ENCODE measurements around the gene MIOS. TPM values are rescaled to one million over a fixed set of nuclear protein-coding genes. Genes with fewer than 3 reads are reported as not detected.

Gene MIOS
- total RNA-seq, 4 donors from 2014 or later: 37.6 to 65.6 (median 52.3) TPM

- WGBS, 2 donors: 61 to 62% methylated on average over 5 of the region's 5 CpGs
- intact Hi-C loops (cut with DNase I; ENCODE audit: low total_unique reads): no loop called here
- no peak for DNase-seq (ENCODE audit: low spot score in 2 of 2)
- TF ChIP-seq CTCF (IDR thresholded peaks at IDR 0.05) (no peak), POLR2A (IDR thresholded peaks at IDR 0.05) (no peak)
- no peak overlapping the region for H3K4me3 ChIP-seq (ENCODE audit: low read depth, poor library complexity, severe bottlenecking)
These were observed 2.4 kb downstream of the MIOS start for GRCh38 chr7:7569081-7569527.

- DNase-seq (ENCODE audit: low spot score in 2 of 2): no peak
- intact Hi-C loops (cut with DNase I; ENCODE audit: low total_unique reads): no loop called here
- TF ChIP-seq CTCF (IDR thresholded peaks at IDR 0.05) (no peak), POLR2A (IDR thresholded peaks at IDR 0.05) (no peak)
- no peak overlapping the region for H3K4me3 ChIP-seq (ENCODE audit: low read depth, poor library complexity, severe bottlenecking)
- 57 to 65% methylated on average over 3 of the region's 3 CpGs for WGBS, 2 donors
These were observed 2.9 kb downstream of the MIOS start for GRCh38 chr7:7569615-7570014.

DNA sequence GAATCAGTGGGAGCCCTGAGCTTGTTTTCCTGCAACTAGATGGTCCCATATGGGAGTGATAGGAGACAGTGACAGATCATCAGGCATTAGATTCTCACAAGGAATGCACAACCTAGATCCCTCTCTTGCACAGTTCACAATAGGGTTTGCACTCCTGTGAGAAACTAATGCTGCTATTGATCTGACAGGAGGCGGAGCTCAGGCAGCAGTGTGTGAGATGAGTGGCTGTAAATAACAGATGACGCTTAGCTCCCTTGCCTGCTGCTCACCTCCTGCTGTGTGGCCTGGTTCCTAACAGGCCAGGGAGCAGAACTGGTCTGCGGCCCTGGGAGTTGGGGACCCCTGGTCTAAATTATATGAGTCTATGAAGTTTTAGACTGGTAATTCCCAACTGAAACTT lies 3.9 kb downstream of the MIOS start:
- H3K4me3 ChIP-seq (ENCODE audit: low read depth, poor library complexity, severe bottlenecking): no peak overlapping the region
- TF ChIP-seq POLR2A (IDR thresholded peaks at IDR 0.05) (no peak), CTCF (IDR thresholded peaks at IDR 0.05) (no peak)
- no peak for DNase-seq (ENCODE audit: low spot score in 2 of 2)
- 92% methylated on average over 3 of the region's 3 CpGs for WGBS, 2 donors
- intact Hi-C loops (cut with DNase I; ENCODE audit: low total_unique reads): no loop called here

GRCh38 chr7:7573701-7574100 lies 7.0 kb downstream of the MIOS start:
- intact Hi-C loops (cut with DNase I; ENCODE audit: low total_unique reads): no loop called here
- 75 to 80% methylated on average over 2 of the region's 2 CpGs for WGBS, 2 donors
- TF ChIP-seq POLR2A (IDR thresholded peaks at IDR 0.05) (no peak), CTCF (IDR thresholded peaks at IDR 0.05) (no peak)
- no peak overlapping the region for H3K4me3 ChIP-seq (ENCODE audit: low read depth, poor library complexity, severe bottlenecking)
- DNase-seq (ENCODE audit: low spot score in 2 of 2): no peak

- TF ChIP-seq CTCF (IDR thresholded peaks at IDR 0.05) (no peak), POLR2A (IDR thresholded peaks at IDR 0.05) (no peak)
- H3K4me3 ChIP-seq (ENCODE audit: low read depth, poor library complexity, severe bottlenecking): no peak overlapping the region
- 97 to 100% methylated on average over 1 of the region's 1 CpG for WGBS, 2 donors
- DNase-seq (ENCODE audit: low spot score in 2 of 2): no peak
- intact Hi-C loops (cut with DNase I; ENCODE audit: low total_unique reads): no loop called here
These were observed 9.7 kb downstream of the MIOS start for GRCh38 chr7:7576344-7576743.

DNA sequence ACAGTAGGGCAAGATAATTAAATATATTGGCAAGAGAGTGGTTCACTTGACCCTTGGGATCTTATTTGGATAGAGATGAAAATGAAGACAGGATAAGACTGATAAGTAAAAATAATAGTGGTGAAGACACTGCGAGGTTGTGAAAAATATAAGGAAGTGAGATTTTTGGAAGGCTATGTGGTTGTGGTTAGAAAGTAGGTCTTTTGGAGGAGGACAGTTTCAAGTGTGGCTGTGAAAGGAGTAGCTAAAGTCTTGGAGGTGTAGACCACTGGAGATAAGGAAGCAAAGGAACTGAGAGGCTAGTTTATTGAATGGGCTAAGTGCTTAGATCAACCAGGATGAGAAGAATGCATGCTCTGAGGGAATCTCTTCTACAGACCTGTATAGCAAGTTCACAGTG lies 11.2 kb downstream of the MIOS start:
- intact Hi-C loops (cut with DNase I; ENCODE audit: low total_unique reads): no loop called here

More for the DNA sequence above, 11.2 kb downstream of the MIOS start:
- H3K4me3 ChIP-seq (ENCODE audit: low read depth, poor library complexity, severe bottlenecking): no peak overlapping the region
- DNase-seq (ENCODE audit: low spot score in 2 of 2): no peak
- WGBS, 2 donors: 72 to 84% methylated on average over 1 of the region's 1 CpG
- TF ChIP-seq POLR2A (IDR thresholded peaks at IDR 0.05) (no peak), CTCF (IDR thresholded peaks at IDR 0.05) (no peak)
